Kidney (tissue), 14 donors: Measurements from ENCODE around the gene SRGAP3. TPM values are rescaled to one million over a fixed set of nuclear protein-coding genes. Genes with fewer than 3 reads are reported as not detected.

Experiments used
- DNase-seq, 5 donors: peaks; one replicate each; pipeline ENCODE4 v3.0.0-alpha.2; 2013 to 2020
- FAIRE-seq: peaks from 2 replicates; lab custom pipeline; 2012; peaks lifted over from hg19 to GRCh38; lab: Jason Lieb, UNC
- H3K27ac ChIP-seq, 2 donors: one replicate each; pipeline ENCODE4 v1.7.0; 2013; ENCODE audit warnings: low read depth in 2 of 2, low read length in 2 of 2, inconsistent platforms in 1 of 2
- H3K27me3 ChIP-seq: one replicate; pipeline ENCODE4 v1.7.1; 2013; ENCODE audit warnings: low read length, inconsistent platforms; ENCODE audit not compliant: control insufficient read depth, insufficient read depth
- H3K36me3 ChIP-seq, 3 donors: one replicate each; pipeline versions ENCODE4 v1.7.0 to v1.7.1; 2013; ENCODE audit warnings: low read length in 3 of 3, control low read depth in 1 of 3, inconsistent platforms in 1 of 3; ENCODE audit not compliant: insufficient read depth in 3 of 3, control insufficient read depth in 2 of 3
- H3K4me1 ChIP-seq, 3 donors: one replicate each; pipeline versions ENCODE4 v1.7.0 to v1.7.1; 2013; ENCODE audit warnings: low read length in 3 of 3, inconsistent platforms in 1 of 3, low read depth in 1 of 3; ENCODE audit not compliant: control insufficient read depth in 2 of 3, insufficient read depth in 2 of 3
- H3K4me3 ChIP-seq, 3 donors: one replicate each; pipeline versions ENCODE4 v1.7.0 to v1.8.1; 2013; ENCODE audit warnings: low read length in 3 of 3, control low read depth in 1 of 3, inconsistent platforms in 1 of 3
- H3K9ac ChIP-seq, 3 donors: one replicate each; pipeline versions ENCODE4 v1.7.0 to v1.7.1; 2013; ENCODE audit warnings: low read length in 3 of 3, control low read depth in 1 of 3, inconsistent platforms in 1 of 3
- H3K9me3 ChIP-seq, 3 donors: one replicate each; pipeline versions ENCODE4 v1.7.0 to v1.7.1; 2013; ENCODE audit warnings: low read length in 3 of 3, control low read depth in 1 of 3, inconsistent platforms in 1 of 3; ENCODE audit not compliant: control insufficient read depth in 2 of 3, insufficient read depth in 1 of 3
- CTCF ChIP-seq: IDR thresholded peaks from 3 replicates; pipeline ENCODE4 v1.5.1; 2012; ENCODE audit warnings: mild to moderate bottlenecking, moderate library complexity, borderline replicate concordance; ENCODE audit not compliant: insufficient read depth; ENCODE audit errors: extremely low read depth
- intact Hi-C: fragments of 100-400 bp; cut with DNase I; formaldehyde crosslinking; loops from one replicate; pipeline ENCODE4 v1.11.1; 2022
- polyA plus RNA-seq: library from polyadenylated mRNA; stranded (reverse); fragments of 350-450 nt; fragmentation: Illumina TruSeq; extraction: RNeasy Lipid Tissue Mini Kit (QIAGEN cat#74804); gene quantifications from one replicate; pipeline ENCODE4 v1.2.3, GENCODE V29; 2014; ENCODE audit warnings: low read depth, low replicate concordance; ENCODE audit not compliant: insufficient read depth
- total RNA-seq: library from RNA; stranded (reverse); fragmentation: NEBNext Ultra II Directional; extraction: Animal tissue kit (Norgen Biotek cat#: 25700); gene quantifications from one replicate; pipeline ENCODE4 v1.2.1, GENCODE V29; 2021
- donor health status: control.
- donor health status: control.
- donor health status: control.
- donor health status: control.
- donor health status: control.
- donor health status: DM: yes; HTN: yes; CAD: no.
- donor health status: Normal renal cell carcinoma (clear cell type).

The SRGAP3 gene
- total and polyA plus RNA-seq, 2 donors from 2014 or later: 4.1 to 24.3 TPM

GRCh38 chr3:8992854-8993253 is 256.6 kb downstream of the SRGAP3 start:
- Histone ChIP-seq H3K27ac (no peak overlapping the region), H3K9me3 (no peaks in the 10 kb centered on the region), H3K27me3 (no peaks in the 10 kb centered on the region), H3K4me1 (peaks cover 0 to 2% (median 0%) of the 10 kb centered on the region in 3 donors), H3K9ac (no peak overlapping the region), H3K4me3 (no peak overlapping the region), H3K36me3 (peaks cover 0 to 6% (median 0%) of the 10 kb centered on the region in 3 donors)
- intact Hi-C loops: loop anchor here (10.0 kb wide), 1 partner anchor 72 kb away; no protein-coding TSS in a partner anchor
- TF ChIP-seq CTCF: no peak
- DNase-seq: no peak
- FAIRE-seq: no peak

GRCh38 chr3:8992199-8992598 is 257.2 kb downstream of the SRGAP3 start:
- H3K9me3 ChIP-seq: no peaks in the 10 kb centered on the region
- intact Hi-C loops: loop anchor here (10.0 kb wide), 1 partner anchor 73 kb away; no protein-coding TSS in a partner anchor
- no peak for DNase-seq
- H3K27me3 ChIP-seq: no peaks in the 10 kb centered on the region
- no peak overlapping the region for H3K9ac ChIP-seq
- no peak for FAIRE-seq
- TF ChIP-seq CTCF: no peak
- H3K4me1 ChIP-seq: peaks cover 0 to 2% (median 0%) of the 10 kb centered on the region in 3 donors
- H3K27ac ChIP-seq: no peak overlapping the region
- H3K36me3 ChIP-seq: peaks cover 0 to 6% (median 0%) of the 10 kb centered on the region in 3 donors
- no peak overlapping the region for H3K4me3 ChIP-seq

- intact Hi-C loops: loop anchor here (10.0 kb wide), 1 partner anchor 74 kb away; no protein-coding TSS in a partner anchor
- Histone ChIP-seq H3K4me1 (no peaks in the 10 kb centered on the region), H3K27me3 (no peaks in the 10 kb centered on the region), H3K9me3 (no peaks in the 10 kb centered on the region), H3K36me3 (peaks cover 0 to 6% (median 0%) of the 10 kb centered on the region in 3 donors), H3K27ac (no peak overlapping the region), H3K9ac (no peak overlapping the region), H3K4me3 (no peak overlapping the region)
- no peak for TF ChIP-seq CTCF
- FAIRE-seq: no peak
- peak in 1 of 5 donors; percentile 34 for DNase-seq
Measured at GRCh38 chr3:8990266-8991215, 258.9 kb downstream of the SRGAP3 start.
